IMR-90 (cell line): ENCODE results near the gene KLK1. TPM values are rescaled to one million over a fixed set of nuclear protein-coding genes. Genes with fewer than 3 reads are reported as not detected.

ENCODE experiments used
- ATAC-seq: fragments of 200-7000 bp; cut with Tn5 transposase; 2 replicates; pipeline ENCODE4 v1.9.1; 2020; ENCODE audit warnings: low read depth, mild to moderate bottlenecking, moderate library complexity
- BruUV-seq: library from RNA; stranded (reverse); fragments of 400-500 nt; replicated peaks from 2 replicates; lab custom pipeline; 2021; lab: Mats Ljungman, UMichigan
- CTCF ChIA-PET: fragments of 300-600 bp; formaldehyde crosslinking; extraction: SDS; loops from one replicate; lab custom pipeline; 2021; ENCODE audit warnings: antibody characterized with exemption; lab: Yijun Ruan, JAX
- POLR2A ChIA-PET: fragments of 300-600 bp; sonication (Branson Sonifier 250); formaldehyde crosslinking; loops from one replicate; lab custom pipeline; 2022; ENCODE audit warnings: antibody characterized with exemption; ENCODE audit not compliant: unreplicated experiment; lab: Charles Lee
- DNase-seq: peaks from one replicate; pipeline ENCODE4 v3.0.0; 2013
- H2AFZ ChIP-seq: replicated peaks from 2 replicates; pipeline ENCODE3; 2013; ENCODE audit warnings: low read length, mild to moderate bottlenecking; ENCODE audit not compliant: poor library complexity
- H2AK5ac ChIP-seq: 2 replicates; pipeline ENCODE4 v1.6.1; 2013; ENCODE audit warnings: low read depth, low read length, inconsistent platforms
- H2AK9ac ChIP-seq: replicated peaks from 2 replicates; pipeline ENCODE3; 2013; ENCODE audit warnings: mild to moderate bottlenecking, low read depth, low read length, moderate library complexity; ENCODE audit not compliant: poor library complexity
- H2BK120ac ChIP-seq: 2 replicates; pipeline ENCODE4 v1.6.1; 2013; ENCODE audit warnings: low read depth, low read length, inconsistent platforms
- H2BK15ac ChIP-seq: 3 replicates; pipeline ENCODE4 v1.6.1; 2013; ENCODE audit warnings: low read depth, low read length, inconsistent platforms
- H2BK20ac ChIP-seq: 2 replicates; pipeline ENCODE4 v1.6.1; 2013; ENCODE audit warnings: low read depth, mild to moderate bottlenecking, inconsistent platforms, low read length, moderate library complexity
- H2BK5ac ChIP-seq: 2 replicates; pipeline ENCODE4 v1.6.1; 2013; ENCODE audit warnings: mild to moderate bottlenecking, low read depth, low read length, inconsistent platforms; ENCODE audit not compliant: poor library complexity, severe bottlenecking
- H3K14ac ChIP-seq: replicated peaks from 2 replicates; pipeline ENCODE4 v1.6.1; 2013; ENCODE audit warnings: low read depth, low read length, inconsistent platforms
- H3K18ac ChIP-seq: 2 replicates; pipeline ENCODE4 v1.6.1; 2013; ENCODE audit warnings: low read depth, low read length, control low read depth
- H3K23ac ChIP-seq: 2 replicates; pipeline ENCODE4 v1.6.1; 2013; ENCODE audit warnings: low read depth, low read length, inconsistent platforms
- H3K27ac ChIP-seq: 2 replicates; pipeline ENCODE4 v1.5.1; 2013; ENCODE audit warnings: mild to moderate bottlenecking, control low read depth, low read length; ENCODE audit not compliant: insufficient read depth
- H3K27me3 ChIP-seq: 2 replicates; pipeline ENCODE4 v1.6.1; 2013; ENCODE audit warnings: low read length; ENCODE audit not compliant: control insufficient read depth, insufficient read depth
- H3K36me3 ChIP-seq: 2 replicates; pipeline ENCODE4 v1.6.1; 2013; ENCODE audit warnings: low read length, mixed read lengths; ENCODE audit not compliant: control insufficient read depth, insufficient read depth
- H3K4ac ChIP-seq: 2 replicates; pipeline ENCODE4 v1.6.1; 2013; ENCODE audit warnings: low read depth, low read length, inconsistent platforms
- H3K4me1 ChIP-seq: 2 replicates; pipeline ENCODE4 v1.6.1; 2013; ENCODE audit warnings: low read length, mixed read lengths; ENCODE audit not compliant: control insufficient read depth, insufficient read depth
- H3K4me2 ChIP-seq: 2 replicates; pipeline ENCODE4 v1.6.1; 2013; ENCODE audit warnings: low read depth, mild to moderate bottlenecking, control low read depth, low read length, moderate library complexity
- H3K4me3 ChIP-seq: 2 replicates; pipeline ENCODE4 v1.5.1; 2013; ENCODE audit warnings: low read depth, mild to moderate bottlenecking, control low read depth, low read length, moderate library complexity; ENCODE audit not compliant: insufficient read depth
- H3K56ac ChIP-seq: 2 replicates; pipeline ENCODE4 v1.6.1; 2013; ENCODE audit warnings: low read length, inconsistent platforms; ENCODE audit not compliant: insufficient read depth; ENCODE audit errors: extremely low read depth
- H3K79me1 ChIP-seq, 2 experiments: 2 replicates each; pipeline ENCODE4 v1.6.1; 2013; ENCODE audit warnings: low read length in 2 of 2, inconsistent platforms in 1 of 2, low read depth in 1 of 2
- H3K9ac ChIP-seq: 2 replicates; pipeline ENCODE4 v1.6.1; 2013; ENCODE audit warnings: low read depth, low read length, control low read depth
- H3K9me1 ChIP-seq: 2 replicates; pipeline ENCODE4 v1.6.1; 2013; ENCODE audit warnings: low read length, inconsistent platforms; ENCODE audit not compliant: insufficient read depth
- H3K9me3 ChIP-seq: 2 replicates; pipeline ENCODE4 v1.6.1; 2013; ENCODE audit warnings: low read length; ENCODE audit not compliant: control insufficient read depth, insufficient read depth
- H4K20me1 ChIP-seq: 2 replicates; pipeline ENCODE4 v1.6.1; 2013; ENCODE audit warnings: low read length, inconsistent platforms; ENCODE audit not compliant: insufficient read depth
- H4K5ac ChIP-seq: 2 replicates; pipeline ENCODE4 v1.6.1; 2013; ENCODE audit warnings: mild to moderate bottlenecking, low read depth, low read length, control low read depth
- H4K8ac ChIP-seq, 2 experiments: 2 replicates each; pipeline ENCODE4 v1.6.1; 2013; ENCODE audit warnings: low read depth in 2 of 2, low read length in 2 of 2, control low read depth in 1 of 2, inconsistent platforms in 1 of 2
- H4K91ac ChIP-seq: 2 replicates; pipeline ENCODE4 v1.6.1; 2013; ENCODE audit warnings: low read depth, low read length, inconsistent platforms; ENCODE audit not compliant: insufficient read depth
- MAFK ChIP-seq: IDR thresholded peaks from 2 replicates; pipeline ENCODE4 v1.6.1; 2012; ENCODE audit warnings: low read depth, low read length, improper control_type of control experiment
- MAZ ChIP-seq: IDR thresholded peaks from 2 replicates; pipeline ENCODE4 v1.6.1; 2012; ENCODE audit warnings: low read depth, mild to moderate bottlenecking, low read length, improper control_type of control experiment, moderate library complexity, borderline replicate concordance
- RFX5 ChIP-seq: IDR thresholded peaks from 2 replicates; pipeline ENCODE4 v1.8.0; 2012; ENCODE audit warnings: low read depth, mild to moderate bottlenecking, low read length, moderate library complexity
- SMC3 ChIP-seq: fragments of 150-350 bp; IDR thresholded peaks from 2 replicates; pipeline ENCODE4 v1.6.1; 2016; ENCODE audit warnings: low read depth, mild to moderate bottlenecking, antibody characterized with exemption, low read length, moderate library complexity
- WGBS, 2 experiments: methylation state at CpG; one replicate each; pipeline versions ENCODE4 v1.1.5 to v1.1.7; 2013; ENCODE audit warnings: missing lambda C conversion rate in 2 of 2; ENCODE audit not compliant: insufficient read length in 1 of 2; ENCODE audit errors: extremely low coverage in 2 of 2; 5-methylcytosine and 5-hydroxymethylcytosine counted together
- dilution Hi-C: fragments of 300-500 bp; cut with HindIII; formaldehyde crosslinking; loops from one replicate; pipeline ENCODE4 v1.14.3; 2018; ENCODE audit warnings: low sequenced_read_pairs; ENCODE audit not compliant: unreplicated experiment
- in situ Hi-C: fragments of 300-500 bp; cut with MboI; formaldehyde crosslinking; loops from 3 replicates; pipeline ENCODE4 v1.14.3; 2019; ENCODE audit warnings: low sequenced_read_pairs, inconsistent platforms, mixed read lengths
- intact Hi-C: fragments of 100-400 bp; cut with micrococcal nuclease; formaldehyde crosslinking; loops from 2 replicates; pipeline ENCODE4 v1.10.0; 2022
- polyA plus RNA-seq, 3 experiments: library from polyadenylated mRNA; depleted of rRNA; stranded (reverse); fragments of >200 nt; gene quantifications; 2 replicates each; pipeline ENCODE4 v1.2.3, GENCODE V29; 2012; ENCODE audit warnings: low replicate concordance in 1 of 3
- total RNA-seq: library from RNA; depleted of rRNA; stranded (reverse); fragments of >200 nt; gene quantifications from 2 replicates; pipeline ENCODE4 v1.2.3, GENCODE V29; 2012
- TF ChIP-seq, protein P1 (sequence below): conservative IDR thresholded peaks from 2 replicates; pipeline ENCODE4 v1.5.1; 2012; ENCODE audit warnings: mild to moderate bottlenecking, low read depth, low read length, improper control_type of control experiment
- TF ChIP-seq, protein P2 (sequence below): fragments of 150-350 bp; IDR thresholded peaks from 2 replicates; pipeline ENCODE4 v1.6.1; 2016; ENCODE audit warnings: low read depth, mild to moderate bottlenecking, low read length, moderate library complexity, borderline replicate concordance

KLK1 gene
- total and polyA plus RNA-seq, 2 of the 4 experiments (the other 2 are of a cell fraction), result not detected

GRCh38 chr19:50801107-50801506 is 22.5 kb downstream of the KLK1 start (continued):
- TF ChIP-seq, protein P1, sequence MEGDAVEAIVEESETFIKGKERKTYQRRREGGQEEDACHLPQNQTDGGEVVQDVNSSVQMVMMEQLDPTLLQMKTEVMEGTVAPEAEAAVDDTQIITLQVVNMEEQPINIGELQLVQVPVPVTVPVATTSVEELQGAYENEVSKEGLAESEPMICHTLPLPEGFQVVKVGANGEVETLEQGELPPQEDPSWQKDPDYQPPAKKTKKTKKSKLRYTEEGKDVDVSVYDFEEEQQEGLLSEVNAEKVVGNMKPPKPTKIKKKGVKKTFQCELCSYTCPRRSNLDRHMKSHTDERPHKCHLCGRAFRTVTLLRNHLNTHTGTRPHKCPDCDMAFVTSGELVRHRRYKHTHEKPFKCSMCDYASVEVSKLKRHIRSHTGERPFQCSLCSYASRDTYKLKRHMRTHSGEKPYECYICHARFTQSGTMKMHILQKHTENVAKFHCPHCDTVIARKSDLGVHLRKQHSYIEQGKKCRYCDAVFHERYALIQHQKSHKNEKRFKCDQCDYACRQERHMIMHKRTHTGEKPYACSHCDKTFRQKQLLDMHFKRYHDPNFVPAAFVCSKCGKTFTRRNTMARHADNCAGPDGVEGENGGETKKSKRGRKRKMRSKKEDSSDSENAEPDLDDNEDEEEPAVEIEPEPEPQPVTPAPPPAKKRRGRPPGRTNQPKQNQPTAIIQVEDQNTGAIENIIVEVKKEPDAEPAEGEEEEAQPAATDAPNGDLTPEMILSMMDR, result no peak

- Histone ChIP-seq H3K9ac (no peak overlapping the region), H4K5ac (no peak overlapping the region), H3K4me3 (no peak overlapping the region), H2BK120ac (no peak overlapping the region), H3K36me3 (peaks cover 37% of the 10 kb centered on the region), H2BK5ac (no peak overlapping the region), H3K4me1 (peaks cover 3% of the 10 kb centered on the region; the same call in 1 of the 2 replicates), H2AK5ac (no peak overlapping the region), H2AFZ (no peak overlapping the region), H3K4me2 (no peak overlapping the region), H3K18ac (no peak overlapping the region), H3K9me1 (peaks cover 10% of the 10 kb centered on the region; the same call in 1 of the 2 replicates), H3K23ac (no peak overlapping the region), H3K4ac (no peak overlapping the region), H2BK20ac (no peak overlapping the region), H3K27me3 (no peaks in the 10 kb centered on the region), H3K56ac (no peak overlapping the region), H4K91ac (no peak overlapping the region), H3K14ac (no peak overlapping the region), H3K27ac (no peak overlapping the region), H2AK9ac (no peak overlapping the region), H3K79me1 (peaks cover 13 to 31% of the 10 kb centered on the region in 2 experiments; a peak in 3 of 4 replicates), H3K9me3 (no peaks in the 10 kb centered on the region), H4K8ac (no peak overlapping the region), H2BK15ac (no peak overlapping the region), H4K20me1 (peaks cover 75% of the 10 kb centered on the region)
- 100% methylated on average over 1 of the region's 3 CpGs; no CpG with 5 or more reads in 1 of the 2 experiments for WGBS, 2 experiments
- intact Hi-C loops (no loop called here), in situ Hi-C loops (no loop called here), dilution Hi-C loops (no loop called here)
- BruUV-seq, result no TSS peak
- ChIA-PET CTCF (no interaction called here), POLR2A (no interaction called here)
- no peak for DNase-seq
- no peak for ATAC-seq
- TF ChIP-seq, protein P1, result no peak
- no peak for TF ChIP-seq MAZ
- TF ChIP-seq SMC3, result no peak
- TF ChIP-seq RFX5, result no peak
- TF ChIP-seq, protein P2, sequence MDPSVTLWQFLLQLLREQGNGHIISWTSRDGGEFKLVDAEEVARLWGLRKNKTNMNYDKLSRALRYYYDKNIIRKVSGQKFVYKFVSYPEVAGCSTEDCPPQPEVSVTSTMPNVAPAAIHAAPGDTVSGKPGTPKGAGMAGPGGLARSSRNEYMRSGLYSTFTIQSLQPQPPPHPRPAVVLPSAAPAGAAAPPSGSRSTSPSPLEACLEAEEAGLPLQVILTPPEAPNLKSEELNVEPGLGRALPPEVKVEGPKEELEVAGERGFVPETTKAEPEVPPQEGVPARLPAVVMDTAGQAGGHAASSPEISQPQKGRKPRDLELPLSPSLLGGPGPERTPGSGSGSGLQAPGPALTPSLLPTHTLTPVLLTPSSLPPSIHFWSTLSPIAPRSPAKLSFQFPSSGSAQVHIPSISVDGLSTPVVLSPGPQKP, result no peak
- no peak for TF ChIP-seq MAFK
These were observed 24.1 kb downstream of the KLK1 start for GRCh38 chr19:50799547-50799851.
